ENCODE measurements around the gene SEMA5B. TPM values are rescaled to one million over a fixed set of nuclear protein-coding genes. Genes with fewer than 3 reads are reported as not detected.
A peak's percentile ranks its signal among the peaks of the same experiment; 100 is the strongest.

The SEMA5B gene, protein sequence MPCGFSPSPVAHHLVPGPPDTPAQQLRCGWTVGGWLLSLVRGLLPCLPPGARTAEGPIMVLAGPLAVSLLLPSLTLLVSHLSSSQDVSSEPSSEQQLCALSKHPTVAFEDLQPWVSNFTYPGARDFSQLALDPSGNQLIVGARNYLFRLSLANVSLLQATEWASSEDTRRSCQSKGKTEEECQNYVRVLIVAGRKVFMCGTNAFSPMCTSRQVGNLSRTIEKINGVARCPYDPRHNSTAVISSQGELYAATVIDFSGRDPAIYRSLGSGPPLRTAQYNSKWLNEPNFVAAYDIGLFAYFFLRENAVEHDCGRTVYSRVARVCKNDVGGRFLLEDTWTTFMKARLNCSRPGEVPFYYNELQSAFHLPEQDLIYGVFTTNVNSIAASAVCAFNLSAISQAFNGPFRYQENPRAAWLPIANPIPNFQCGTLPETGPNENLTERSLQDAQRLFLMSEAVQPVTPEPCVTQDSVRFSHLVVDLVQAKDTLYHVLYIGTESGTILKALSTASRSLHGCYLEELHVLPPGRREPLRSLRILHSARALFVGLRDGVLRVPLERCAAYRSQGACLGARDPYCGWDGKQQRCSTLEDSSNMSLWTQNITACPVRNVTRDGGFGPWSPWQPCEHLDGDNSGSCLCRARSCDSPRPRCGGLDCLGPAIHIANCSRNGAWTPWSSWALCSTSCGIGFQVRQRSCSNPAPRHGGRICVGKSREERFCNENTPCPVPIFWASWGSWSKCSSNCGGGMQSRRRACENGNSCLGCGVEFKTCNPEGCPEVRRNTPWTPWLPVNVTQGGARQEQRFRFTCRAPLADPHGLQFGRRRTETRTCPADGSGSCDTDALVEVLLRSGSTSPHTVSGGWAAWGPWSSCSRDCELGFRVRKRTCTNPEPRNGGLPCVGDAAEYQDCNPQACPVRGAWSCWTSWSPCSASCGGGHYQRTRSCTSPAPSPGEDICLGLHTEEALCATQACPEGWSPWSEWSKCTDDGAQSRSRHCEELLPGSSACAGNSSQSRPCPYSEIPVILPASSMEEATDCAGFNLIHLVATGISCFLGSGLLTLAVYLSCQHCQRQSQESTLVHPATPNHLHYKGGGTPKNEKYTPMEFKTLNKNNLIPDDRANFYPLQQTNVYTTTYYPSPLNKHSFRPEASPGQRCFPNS
- 1 to 10 TPM in 1 of 2 donors, under 1 TPM in 1; 0.14 to 3.2 TPM for total RNA-seq

GRCh38 chr3:123027292-123028232, at the start of gene SEMA5B:
SEMA5B (minus strand) TSS chr3:123027763; CDS start chr3:122961263, 66,500 bp downstream.
- H3K36me3 ChIP-seq = no peaks in the 10 kb centered on the region
- no peaks in the 10 kb centered on the region for H3K9me3 ChIP-seq
- H3K4me1 ChIP-seq (ENCODE audit: control insufficient read depth in 1 of 2, low read depth in 2 of 2) = peaks cover 15 to 24% of the 10 kb centered on the region in 2 donors
- no peaks in the 10 kb centered on the region for H3K27me3 ChIP-seq (replicated peaks; ENCODE audit: insufficient read depth)
- H3K4me3 ChIP-seq = peak within 1 kb of the TSS; percentile 77
- H3K27ac ChIP-seq = no peak within 1 kb of the TSS
- ATAC-seq (ENCODE audit: insufficient number of reproducible peaks, low FRiP score, low read depth) = no peak
- peak; percentile 50 for TF ChIP-seq CTCF (IDR thresholded peaks at IDR 0.05)
- DNase-seq (ENCODE audit: low spot score) = no peak

- Histone ChIP-seq H3K36me3 (no peaks in the 10 kb centered on the region), H3K27ac (peak overlapping the region; percentile 58 to 67), H3K4me3 (no peak overlapping the region), H3K4me1 (ENCODE audit: control insufficient read depth in 1 of 2, low read depth in 2 of 2) (peaks cover 33 to 79% of the 10 kb centered on the region in 2 donors), H3K27me3 (replicated peaks; ENCODE audit: insufficient read depth) (no peaks in the 10 kb centered on the region), H3K9me3 (no peaks in the 10 kb centered on the region)
- ATAC-seq (ENCODE audit: insufficient number of reproducible peaks, low FRiP score, low read depth) (no peak), DNase-seq (ENCODE audit: low spot score) (peak; percentile 40)
- TF ChIP-seq CTCF (IDR thresholded peaks at IDR 0.05) = no peak
These were observed 49.2 kb upstream of the SEMA5B start for GRCh38 chr3:123076496-123077418.

DNA sequence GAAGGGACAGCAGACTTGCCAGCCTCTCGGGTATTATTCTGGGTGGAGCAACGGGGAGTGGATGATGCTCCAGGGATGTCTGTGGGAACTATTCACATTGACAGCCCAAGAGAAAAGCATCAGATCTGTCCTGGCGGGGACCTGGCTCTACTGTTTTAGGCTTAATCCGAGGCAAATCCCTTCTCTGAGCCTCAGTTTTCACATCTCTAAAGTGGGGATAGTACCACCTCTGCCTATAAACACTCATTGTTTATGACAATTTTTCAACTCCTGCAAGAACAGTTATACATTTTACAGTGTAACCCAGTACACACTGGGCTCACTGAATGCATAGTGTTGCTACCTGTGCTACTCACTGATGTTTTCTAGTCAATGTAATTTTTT, 48.5 kb upstream of the SEMA5B start:
- Histone ChIP-seq H3K9me3 (no peaks in the 10 kb centered on the region), H3K4me1 (ENCODE audit: control insufficient read depth in 1 of 2, low read depth in 2 of 2) (peaks cover 32 to 79% of the 10 kb centered on the region in 2 donors), H3K4me3 (no peak overlapping the region), H3K27me3 (replicated peaks; ENCODE audit: insufficient read depth) (no peaks in the 10 kb centered on the region), H3K27ac (peak overlapping the region; percentile 2 to 58), H3K36me3 (no peaks in the 10 kb centered on the region)
- no peak for ATAC-seq (ENCODE audit: insufficient number of reproducible peaks, low FRiP score, low read depth)
- DNase-seq (ENCODE audit: low spot score) = no peak
- TF ChIP-seq CTCF (IDR thresholded peaks at IDR 0.05) = no peak

GRCh38 chr3:123075359-123075758, 47.8 kb upstream of the SEMA5B start:
- Histone ChIP-seq H3K4me3 (no peak overlapping the region), H3K27ac (no peak overlapping the region), H3K27me3 (replicated peaks; ENCODE audit: insufficient read depth) (no peaks in the 10 kb centered on the region), H3K36me3 (no peaks in the 10 kb centered on the region), H3K4me1 (ENCODE audit: control insufficient read depth in 1 of 2, low read depth in 2 of 2) (peaks cover 29 to 78% of the 10 kb centered on the region in 2 donors), H3K9me3 (no peaks in the 10 kb centered on the region)
- no peak for TF ChIP-seq CTCF (IDR thresholded peaks at IDR 0.05)
- no peak for DNase-seq (ENCODE audit: low spot score)
- no peak for ATAC-seq (ENCODE audit: insufficient number of reproducible peaks, low FRiP score, low read depth)

Measured in thoracic aorta (tissue), 2 donors.